GM12878 (cell line): ENCODE data around the gene SLC25A45. TPM values are rescaled to one million over a fixed set of nuclear protein-coding genes. Genes with fewer than 3 reads are reported as not detected.

ENCODE experiments used
- ATAC-seq: fragments of 200-7000 bp; cut with Tn5 transposase; 3 replicates; pipeline ENCODE4 v1.9.1; 2020; ENCODE audit warnings: mild to moderate bottlenecking, moderate library complexity
- BruUV-seq: library from RNA; stranded (reverse); fragments of 400-500 nt; replicated peaks from 2 replicates; lab custom pipeline; 2021; lab: Mats Ljungman, UMichigan
- CTCF ChIA-PET: fragments of 300-600 bp; sonication (Branson Sonifier 250); formaldehyde crosslinking; extraction: SDS; loops from one replicate; lab custom pipeline; 2021; ENCODE audit warnings: inconsistent platforms; lab: Yijun Ruan, JAX
- POLR2A ChIA-PET: fragments of 350-600 bp; formaldehyde crosslinking; extraction: SDS; loops from one replicate; lab custom pipeline; 2021; ENCODE audit warnings: inconsistent platforms; lab: Charles Lee
- RAD21 ChIA-PET: fragments of 300-600 bp; sonication (Branson Sonifier 250); formaldehyde crosslinking; loops from one replicate; lab custom pipeline; 2023; ENCODE audit warnings: antibody characterized with exemption; ENCODE audit not compliant: unreplicated experiment; lab: Charles Lee
- SMC1A ChIA-PET: fragments of 300-600 bp; sonication (Branson Sonifier 250); formaldehyde crosslinking; loops from one replicate; lab custom pipeline; 2023; ENCODE audit not compliant: unreplicated experiment, uncharacterized antibody; lab: Charles Lee
- DNase-seq: peaks from one replicate; pipeline ENCODE4 v3.0.0-alpha.2; 2011; ENCODE audit warnings: low read depth, low spot score
- FAIRE-seq: peaks from 3 replicates; lab custom pipeline; 2011; peaks lifted over from hg19 to GRCh38; lab: Jason Lieb, UNC
- H2AFZ ChIP-seq: 2 replicates; pipeline ENCODE4 v1.6.0; 2011; ENCODE audit warnings: low read depth, low read length, control low read depth; ENCODE audit not compliant: control insufficient read depth
- H3K27ac ChIP-seq: 2 replicates; pipeline ENCODE4 v1.5.1; 2011; ENCODE audit warnings: control low read depth; ENCODE audit not compliant: control insufficient read depth, insufficient read depth
- H3K27me3 ChIP-seq, 2 experiments: replicated peaks in 1 of 2; 2 replicates each; pipeline versions ENCODE4 v1.6.0 to v1.6.1; 2011; ENCODE audit warnings: low read length in 1 of 2; ENCODE audit not compliant: control insufficient read depth in 2 of 2, insufficient read depth in 2 of 2
- H3K36me3 ChIP-seq, 2 experiments: 2 replicates each; pipeline ENCODE4 v1.5.1; 2011; ENCODE audit warnings: low read length in 1 of 2; ENCODE audit not compliant: control insufficient read depth in 2 of 2, insufficient read depth in 2 of 2
- H3K4me1 ChIP-seq: 2 replicates; pipeline ENCODE4 v1.6.1; 2011; ENCODE audit warnings: mild to moderate bottlenecking, low read length, moderate library complexity, mixed read lengths; ENCODE audit not compliant: control insufficient read depth, insufficient read depth
- H3K4me2 ChIP-seq: 2 replicates; pipeline ENCODE4 v1.6.0; 2011; ENCODE audit warnings: control low read depth; ENCODE audit not compliant: control insufficient read depth, insufficient read depth
- H3K4me3 ChIP-seq: fragments of 200-600 bp; sonication (generic); 2 replicates; pipeline ENCODE4 v1.5.1; 2016
- H3K79me2 ChIP-seq: 2 replicates; pipeline ENCODE4 v1.6.0; 2011; ENCODE audit warnings: low read length; ENCODE audit not compliant: control insufficient read depth, insufficient read depth
- H3K9ac ChIP-seq: 2 replicates; pipeline ENCODE4 v1.8.0; 2011; ENCODE audit warnings: low read length, control low read depth, mixed read lengths; ENCODE audit not compliant: control insufficient read depth, insufficient read depth
- H3K9me3 ChIP-seq: replicated peaks from 3 replicates; pipeline ENCODE4 v1.5.1; 2011; ENCODE audit warnings: mild to moderate bottlenecking, low read length; ENCODE audit not compliant: control insufficient read depth, insufficient read depth
- H4K20me1 ChIP-seq: 2 replicates; pipeline ENCODE4 v1.6.0; 2011; ENCODE audit not compliant: control insufficient read depth, insufficient read depth
- CBX5 ChIP-seq: sonication (generic); IDR thresholded peaks from 2 replicates; pipeline ENCODE4 v1.6.1; 2016; ENCODE audit warnings: low read depth, moderate library complexity, mild to moderate bottlenecking, inconsistent platforms
- NFXL1 ChIP-seq: fragments of 450-650 bp; IDR thresholded peaks from 2 replicates; pipeline ENCODE4 v1.6.1; 2017; ENCODE audit warnings: antibody characterized with exemption, mild to moderate bottlenecking, borderline replicate concordance
- NRF1 ChIP-seq: conservative IDR thresholded peaks from 2 replicates; pipeline ENCODE4 v1.6.1; 2011; ENCODE audit warnings: mild to moderate bottlenecking, low read depth, low read length, improper control_type of control experiment
- RAD51 ChIP-seq: fragments of 450-650 bp; IDR thresholded peaks from 2 replicates; pipeline ENCODE4 v1.6.1; 2016; ENCODE audit warnings: moderate library complexity, mild to moderate bottlenecking, inconsistent platforms
- RCOR1 ChIP-seq: conservative IDR thresholded peaks from 2 replicates; pipeline ENCODE4 v1.6.1; 2012; ENCODE audit warnings: low read depth, low read length, improper control_type of control experiment
- STAT3 ChIP-seq: IDR thresholded peaks from 2 replicates; pipeline ENCODE4 v1.6.1; 2011; ENCODE audit warnings: low read depth, low read length, improper control_type of control experiment
- TAF1 ChIP-seq: IDR thresholded peaks from 2 replicates; pipeline ENCODE4 v1.6.1; 2011; ENCODE audit warnings: mild to moderate bottlenecking, low read depth, low read length, borderline replicate concordance
- whole genome bisulfite sequencing: methylation state at CpG from one replicate; pipeline ENCODE4 v1.1.6; 2016; ENCODE audit warnings: low lambda C conversion rate; ENCODE audit not compliant: insufficient replicate concordance, insufficient coverage; ENCODE audit errors: missing lambda C conversion rate; 5-methylcytosine and 5-hydroxymethylcytosine counted together
- in situ Hi-C: fragments of 300-500 bp; cut with MboI; formaldehyde crosslinking; loops from 9 replicates; pipeline ENCODE4 v1.14.3; 2018; ENCODE audit warnings: mixed read lengths
- intact Hi-C: fragments of 100-400 bp; cut with micrococcal nuclease; formaldehyde crosslinking; loops from one replicate; pipeline ENCODE4 v1.14.2; 2022; ENCODE audit not compliant: unreplicated experiment
- polyA plus RNA-seq, 11 experiments: library from polyadenylated mRNA; depleted of rRNA in 4 of 11; unstranded in 6 of 11; stranded (reverse) in 5 of 11; fragments of >200 nt; fragmentation: Nextera tagmentation in 4 of 11; fragmentation: Illumina TruSeq in 1 of 11; extraction: Ambion mirVana in 4 of 11; extraction: Trizol in 1 of 11; gene quantifications; 1 replicate in 1 of 11; 2 replicates in 10 of 11; pipeline versions ENCODE4 v1.2.1 to v1.2.3, GENCODE V29; 2011 to 2016; ENCODE audit warnings: inconsistent platforms in 2 of 11, missing spikeins in 2 of 11, low read depth in 1 of 11
- total RNA-seq, 4 experiments: library from RNA; depleted of rRNA in 3 of 4; stranded (reverse); fragments of >200 nt in 3 of 4; fragmentation: Illumina TruSeq in 1 of 4; extraction: Trizol in 1 of 4; gene quantifications; 2 replicates each; pipeline versions ENCODE4 v1.2.1 to v1.2.3, GENCODE V29; 2013 to 2021
- TF ChIP-seq, protein P1 (sequence below): fragments of 450-650 bp; IDR thresholded peaks from 2 replicates; pipeline ENCODE4 v1.6.1; 2014; ENCODE audit warnings: mild to moderate bottlenecking
- TF ChIP-seq, protein P2 (sequence below): IDR thresholded peaks from 2 replicates; pipeline ENCODE4 v1.6.1; 2012; ENCODE audit warnings: low read depth, low read length, improper control_type of control experiment
- TF ChIP-seq, protein P3 (sequence below): IDR thresholded peaks from 2 replicates; pipeline ENCODE4 v1.6.1; 2012; ENCODE audit warnings: low read length, inconsistent platforms
- TF ChIP-seq, protein P4 (sequence below): IDR thresholded peaks from 2 replicates; pipeline ENCODE4 v1.6.1; 2011; ENCODE audit warnings: borderline replicate concordance, low read depth, mild to moderate bottlenecking, moderate library complexity, mixed read lengths, low read length; ENCODE audit not compliant: insufficient read depth; ENCODE audit errors: extremely low read length
- TF ChIP-seq, protein P5 (sequence below): IDR thresholded peaks from 2 replicates; pipeline ENCODE4 v1.6.1; 2011; ENCODE audit warnings: borderline replicate concordance, low read depth, mild to moderate bottlenecking, moderate library complexity, low read length; ENCODE audit not compliant: insufficient read depth, poor library complexity, severe bottlenecking
- TF ChIP-seq, protein P6 (sequence below): IDR thresholded peaks from 2 replicates; pipeline ENCODE4 v1.6.1; 2012; ENCODE audit warnings: low read depth, low read length, improper control_type of control experiment

Gene SLC25A45
- total and polyA plus RNA-seq, 10 of the 15 experiments (the other 5 are each of a cell fraction or from before 2014, with no cell fraction given), result 4.1 to 35.2 (median 20.3) TPM

DNA sequence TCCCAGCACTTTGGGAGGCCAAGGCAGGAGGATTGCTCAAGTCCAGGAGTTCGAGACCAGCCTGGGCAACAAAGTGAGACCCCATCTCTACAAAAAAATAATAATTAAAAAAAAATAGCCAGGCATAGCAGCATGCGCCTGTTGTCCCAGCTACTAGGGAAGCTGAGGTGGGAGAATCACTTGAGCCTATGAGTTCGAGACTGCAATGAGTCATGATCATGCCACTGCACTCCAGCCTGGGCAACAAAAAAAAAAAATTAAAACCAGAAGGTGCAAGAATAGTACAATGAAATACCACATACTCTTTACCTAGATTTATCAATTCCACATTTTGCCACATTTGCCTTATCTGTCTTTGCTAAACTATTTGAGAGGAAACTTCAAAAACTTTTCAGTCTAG is 40.6 kb downstream of the SLC25A45 start:
- Histone ChIP-seq H3K36me3 (peaks cover 29 to 33% of the 10 kb centered on the region in 2 experiments), H3K27me3 (no peaks in the 10 kb centered on the region), H3K4me1 (no peaks in the 10 kb centered on the region), H3K9me3 (no peaks in the 10 kb centered on the region), H3K9ac (no peak overlapping the region), H2AFZ (no peak overlapping the region), H3K79me2 (peaks cover 17% of the 10 kb centered on the region), H3K4me3 (no peak overlapping the region), H3K27ac (no peak overlapping the region), H4K20me1 (no peaks in the 10 kb centered on the region; the same call in 1 of the 2 replicates), H3K4me2 (no peak overlapping the region)
- in situ Hi-C loops (no loop called here), intact Hi-C loops (no loop called here)
- DNase-seq, result no peak
- FAIRE-seq, result no peak
- ChIA-PET RAD21 (no interaction called here), CTCF (interaction anchor here (0.9 to 1.8 kb wide), 5 partner anchors 10 to 73 kb away, joined by 3 to 8 read pairs (median 4); no protein-coding TSS in a partner anchor), POLR2A (interaction anchor here (1.2 to 1.3 kb wide), 2 partner anchors 9 to 10 kb away, joined by 3 read pairs; no protein-coding TSS in a partner anchor), SMC1A (interaction anchor here (0.8 to 1.0 kb wide), 2 partner anchors 9 to 21 kb away, joined by 3 read pairs; no protein-coding TSS in a partner anchor)
- TF ChIP-seq STAT3 (no peak), TAF1 (no peak), NFXL1 (no peak), RCOR1 (no peak), CBX5 (no peak), NRF1 (no peak), RAD51 (no peak)
- TF ChIP-seq, protein P1, sequence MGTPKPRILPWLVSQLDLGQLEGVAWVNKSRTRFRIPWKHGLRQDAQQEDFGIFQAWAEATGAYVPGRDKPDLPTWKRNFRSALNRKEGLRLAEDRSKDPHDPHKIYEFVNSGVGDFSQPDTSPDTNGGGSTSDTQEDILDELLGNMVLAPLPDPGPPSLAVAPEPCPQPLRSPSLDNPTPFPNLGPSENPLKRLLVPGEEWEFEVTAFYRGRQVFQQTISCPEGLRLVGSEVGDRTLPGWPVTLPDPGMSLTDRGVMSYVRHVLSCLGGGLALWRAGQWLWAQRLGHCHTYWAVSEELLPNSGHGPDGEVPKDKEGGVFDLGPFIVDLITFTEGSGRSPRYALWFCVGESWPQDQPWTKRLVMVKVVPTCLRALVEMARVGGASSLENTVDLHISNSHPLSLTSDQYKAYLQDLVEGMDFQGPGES, result no peak
- TF ChIP-seq, protein P2, sequence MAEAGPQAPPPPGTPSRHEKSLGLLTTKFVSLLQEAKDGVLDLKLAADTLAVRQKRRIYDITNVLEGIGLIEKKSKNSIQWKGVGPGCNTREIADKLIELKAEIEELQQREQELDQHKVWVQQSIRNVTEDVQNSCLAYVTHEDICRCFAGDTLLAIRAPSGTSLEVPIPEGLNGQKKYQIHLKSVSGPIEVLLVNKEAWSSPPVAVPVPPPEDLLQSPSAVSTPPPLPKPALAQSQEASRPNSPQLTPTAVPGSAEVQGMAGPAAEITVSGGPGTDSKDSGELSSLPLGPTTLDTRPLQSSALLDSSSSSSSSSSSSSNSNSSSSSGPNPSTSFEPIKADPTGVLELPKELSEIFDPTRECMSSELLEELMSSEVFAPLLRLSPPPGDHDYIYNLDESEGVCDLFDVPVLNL, result no peak
- TF ChIP-seq, protein P3, sequence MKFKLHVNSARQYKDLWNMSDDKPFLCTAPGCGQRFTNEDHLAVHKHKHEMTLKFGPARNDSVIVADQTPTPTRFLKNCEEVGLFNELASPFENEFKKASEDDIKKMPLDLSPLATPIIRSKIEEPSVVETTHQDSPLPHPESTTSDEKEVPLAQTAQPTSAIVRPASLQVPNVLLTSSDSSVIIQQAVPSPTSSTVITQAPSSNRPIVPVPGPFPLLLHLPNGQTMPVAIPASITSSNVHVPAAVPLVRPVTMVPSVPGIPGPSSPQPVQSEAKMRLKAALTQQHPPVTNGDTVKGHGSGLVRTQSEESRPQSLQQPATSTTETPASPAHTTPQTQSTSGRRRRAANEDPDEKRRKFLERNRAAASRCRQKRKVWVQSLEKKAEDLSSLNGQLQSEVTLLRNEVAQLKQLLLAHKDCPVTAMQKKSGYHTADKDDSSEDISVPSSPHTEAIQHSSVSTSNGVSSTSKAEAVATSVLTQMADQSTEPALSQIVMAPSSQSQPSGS, result no peak
- TF ChIP-seq, protein P4, sequence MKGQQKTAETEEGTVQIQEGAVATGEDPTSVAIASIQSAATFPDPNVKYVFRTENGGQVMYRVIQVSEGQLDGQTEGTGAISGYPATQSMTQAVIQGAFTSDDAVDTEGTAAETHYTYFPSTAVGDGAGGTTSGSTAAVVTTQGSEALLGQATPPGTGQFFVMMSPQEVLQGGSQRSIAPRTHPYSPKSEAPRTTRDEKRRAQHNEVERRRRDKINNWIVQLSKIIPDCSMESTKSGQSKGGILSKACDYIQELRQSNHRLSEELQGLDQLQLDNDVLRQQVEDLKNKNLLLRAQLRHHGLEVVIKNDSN, result no peak
- TF ChIP-seq, protein P5, sequence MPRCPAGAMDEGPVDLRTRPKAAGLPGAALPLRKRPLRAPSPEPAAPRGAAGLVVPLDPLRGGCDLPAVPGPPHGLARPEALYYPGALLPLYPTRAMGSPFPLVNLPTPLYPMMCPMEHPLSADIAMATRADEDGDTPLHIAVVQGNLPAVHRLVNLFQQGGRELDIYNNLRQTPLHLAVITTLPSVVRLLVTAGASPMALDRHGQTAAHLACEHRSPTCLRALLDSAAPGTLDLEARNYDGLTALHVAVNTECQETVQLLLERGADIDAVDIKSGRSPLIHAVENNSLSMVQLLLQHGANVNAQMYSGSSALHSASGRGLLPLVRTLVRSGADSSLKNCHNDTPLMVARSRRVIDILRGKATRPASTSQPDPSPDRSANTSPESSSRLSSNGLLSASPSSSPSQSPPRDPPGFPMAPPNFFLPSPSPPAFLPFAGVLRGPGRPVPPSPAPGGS, result no peak
- TF ChIP-seq, protein P6, sequence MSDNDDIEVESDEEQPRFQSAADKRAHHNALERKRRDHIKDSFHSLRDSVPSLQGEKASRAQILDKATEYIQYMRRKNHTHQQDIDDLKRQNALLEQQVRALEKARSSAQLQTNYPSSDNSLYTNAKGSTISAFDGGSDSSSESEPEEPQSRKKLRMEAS, result no peak
- ATAC-seq, result no peak
- WGBS, result 95% methylated on average over 3 of the region's 3 CpGs
- BruUV-seq, result no TSS peak
